HEK293 (cell line): ENCODE data around the gene COX20.
A peak's percentile ranks its signal among the peaks of the same experiment; 100 is the strongest.

Experiments used
- CTCF ChIA-PET: fragments of 350-600 bp; formaldehyde crosslinking; extraction: SDS; loops from one replicate; lab custom pipeline; 2021; ENCODE audit warnings: antibody characterized with exemption; lab: Yijun Ruan, JAX
- POLR2A ChIA-PET: fragments of 300-600 bp; formaldehyde crosslinking; extraction: SDS; loops from one replicate; lab custom pipeline; 2020; ENCODE audit warnings: antibody characterized with exemption, inconsistent platforms; lab: Yijun Ruan, JAX
- H3K27ac ChIP-seq: fragments of 200-500 bp; sonication (Bioruptor generic); 2 replicates; pipeline ENCODE4 v1.5.1; 2014; ENCODE audit warnings: low read depth, low read length, control low read depth, inconsistent platforms; ENCODE audit errors: extremely low read depth
- H3K36me3 ChIP-seq, 2 experiments: fragments of 200-500 bp in 1 of 2; sonication (Bioruptor generic) in 1 of 2; 1 replicate in 1 of 2; 2 replicates in 1 of 2; pipeline ENCODE4 v1.5.1; 2014 to 2017; ENCODE audit warnings: inconsistent platforms in 2 of 2, low read length in 2 of 2; ENCODE audit not compliant: control insufficient read depth in 2 of 2, insufficient read depth in 1 of 2
- H3K4me1 ChIP-seq: fragments of 200-500 bp; sonication (Bioruptor generic); 2 replicates; pipeline ENCODE4 v1.5.1; 2014; ENCODE audit warnings: mild to moderate bottlenecking, low read length, inconsistent platforms; ENCODE audit not compliant: control insufficient read depth, insufficient read depth
- H3K4me3 ChIP-seq: 2 replicates; pipeline ENCODE4 v1.5.1; 2011; ENCODE audit warnings: low read depth, mild to moderate bottlenecking, control low read depth, low read length, moderate library complexity
- H3K9me3 ChIP-seq: fragments of 200-500 bp; sonication (Bioruptor generic); 2 replicates; pipeline ENCODE4 v1.5.1; 2014; ENCODE audit warnings: low read depth, low read length, inconsistent platforms; ENCODE audit not compliant: control insufficient read depth, insufficient read depth
- BCL11B ChIP-seq: fragments of 450-650 bp; formaldehyde crosslinking; IDR thresholded peaks from 2 replicates; pipeline ENCODE4 v1.5.1; 2016; ENCODE audit warnings: low read depth, missing biosample characterization, missing genetic modification characterization
- EGR2 ChIP-seq: fragments of 450-650 bp; formaldehyde crosslinking; IDR thresholded peaks from 2 replicates; pipeline ENCODE4 v1.5.1; 2016; ENCODE audit warnings: low read depth, missing biosample characterization, missing genetic modification characterization
- OSR2 ChIP-seq: fragments of 450-650 bp; formaldehyde crosslinking; IDR thresholded peaks from 2 replicates; pipeline ENCODE4 v1.5.1; 2016; ENCODE audit warnings: missing biosample characterization, missing genetic modification characterization
- SCRT1 ChIP-seq: fragments of 450-650 bp; formaldehyde crosslinking; IDR thresholded peaks from 2 replicates; pipeline ENCODE4 v1.5.1; 2016; ENCODE audit warnings: missing biosample characterization, missing genetic modification characterization, borderline replicate concordance
- SCRT2 ChIP-seq: fragments of 450-650 bp; formaldehyde crosslinking; IDR thresholded peaks from 2 replicates; pipeline ENCODE4 v1.5.1; 2016; ENCODE audit warnings: missing biosample characterization, missing genetic modification characterization
- ZBTB1 ChIP-seq: fragments of 450-650 bp; formaldehyde crosslinking; IDR thresholded peaks from 2 replicates; pipeline ENCODE4 v1.5.1; 2016; ENCODE audit warnings: missing biosample characterization, missing genetic modification characterization
- ZFP41 ChIP-seq: fragments of 450-650 bp; formaldehyde crosslinking; IDR thresholded peaks from 2 replicates; pipeline ENCODE4 v1.5.1; 2016; ENCODE audit warnings: missing biosample characterization, missing genetic modification characterization, borderline replicate concordance
- ZIC2 ChIP-seq: fragments of 450-650 bp; formaldehyde crosslinking; IDR thresholded peaks from 2 replicates; pipeline ENCODE4 v1.5.1; 2016; ENCODE audit warnings: missing biosample characterization, missing genetic modification characterization
- ZNF2 ChIP-seq: fragments of 450-650 bp; formaldehyde crosslinking; IDR thresholded peaks from 2 replicates; pipeline ENCODE4 v1.5.1; 2016; ENCODE audit warnings: missing biosample characterization, missing genetic modification characterization
- ZNF24 ChIP-seq: fragments of 450-650 bp; formaldehyde crosslinking; IDR thresholded peaks from 2 replicates; pipeline ENCODE4 v1.5.1; 2016; ENCODE audit warnings: missing biosample characterization, missing genetic modification characterization
- ZNF302 ChIP-seq: fragments of 450-650 bp; formaldehyde crosslinking; IDR thresholded peaks from 2 replicates; pipeline ENCODE4 v1.5.1; 2016; ENCODE audit warnings: missing biosample characterization, missing genetic modification characterization, low read depth
- ZNF335 ChIP-seq: fragments of 450-650 bp; formaldehyde crosslinking; conservative IDR thresholded peaks from 2 replicates; pipeline ENCODE4 v1.5.1; 2016; ENCODE audit warnings: missing biosample characterization, missing genetic modification characterization
- ZNF423 ChIP-seq: fragments of 450-650 bp; formaldehyde crosslinking; IDR thresholded peaks from 2 replicates; pipeline ENCODE4 v1.5.1; 2016; ENCODE audit warnings: missing biosample characterization, missing genetic modification characterization
- ZNF433 ChIP-seq: fragments of 450-650 bp; formaldehyde crosslinking; IDR thresholded peaks from 2 replicates; pipeline ENCODE4 v1.5.1; 2016; ENCODE audit warnings: missing biosample characterization, missing genetic modification characterization, low read depth
- ZNF585B ChIP-seq: fragments of 450-650 bp; formaldehyde crosslinking; IDR thresholded peaks from 2 replicates; pipeline ENCODE4 v1.5.1; 2016; ENCODE audit warnings: missing biosample characterization, missing genetic modification characterization
- ZNF654 ChIP-seq: fragments of 450-650 bp; formaldehyde crosslinking; IDR thresholded peaks from 2 replicates; pipeline ENCODE4 v1.5.1; 2016; ENCODE audit warnings: low read depth, missing biosample characterization, missing genetic modification characterization
- ZNF660 ChIP-seq: fragments of 450-650 bp; IDR thresholded peaks from 2 replicates; pipeline ENCODE4 v1.5.1; 2018; ENCODE audit warnings: missing biosample characterization, mild to moderate bottlenecking, missing genetic modification characterization
- ZNF76 ChIP-seq: fragments of 450-650 bp; formaldehyde crosslinking; IDR thresholded peaks from 2 replicates; pipeline ENCODE4; 2016; ENCODE audit warnings: low read depth, missing biosample characterization, missing genetic modification characterization, borderline replicate concordance
- TF ChIP-seq, protein P1 (sequence below): fragments of 450-650 bp; formaldehyde crosslinking; IDR thresholded peaks from 2 replicates; pipeline ENCODE4 v1.5.1; 2017; ENCODE audit warnings: missing biosample characterization, missing genetic modification characterization
- TF ChIP-seq, protein P2 (sequence below): fragments of 450-650 bp; IDR thresholded peaks from 2 replicates; pipeline ENCODE4 v1.5.1; 2018; ENCODE audit warnings: missing biosample characterization, missing genetic modification characterization
- TF ChIP-seq, protein P3 (sequence below): fragments of 450-650 bp; formaldehyde crosslinking; IDR thresholded peaks from 2 replicates; pipeline ENCODE4 v1.5.1; 2016; ENCODE audit warnings: missing biosample characterization, missing genetic modification characterization

COX20 gene

DNA sequence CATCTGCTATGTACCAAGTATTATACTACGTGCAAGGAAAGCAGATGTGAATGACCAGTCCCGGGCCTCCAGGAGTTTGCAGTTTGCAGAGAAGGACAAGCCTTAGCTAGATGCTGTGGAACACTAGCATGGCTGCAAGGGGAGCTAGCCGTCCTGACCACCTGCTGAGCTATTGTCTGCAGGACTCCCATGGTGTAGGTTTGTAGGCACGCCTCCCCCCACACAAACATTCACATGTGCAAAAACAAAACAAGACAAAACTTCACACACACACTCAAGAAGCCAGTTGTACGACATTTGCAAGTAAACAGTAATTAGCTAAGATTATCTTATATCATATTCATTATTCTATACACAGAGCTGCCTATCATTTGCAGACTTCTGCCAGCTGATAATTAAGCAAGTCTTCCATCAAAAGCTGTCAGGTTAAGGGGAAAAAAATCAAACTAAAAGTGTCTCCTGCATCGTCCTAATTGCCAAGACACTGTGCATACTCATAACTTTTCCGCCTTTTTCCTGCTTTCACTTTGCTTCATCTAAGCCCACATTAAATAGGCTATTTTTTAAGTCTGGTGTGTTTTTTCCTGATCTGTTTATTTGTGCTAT lies 39.6 kb downstream of the COX20 start (continued):
- TF ChIP-seq SCRT1 (tag by site-specific recombination) (peak; percentile 44; the same call in 1 of the 2 replicates), ZNF24 (0 out of 2 replicates have a peak, but pooled peaks have one; percentile 32), ZNF423 (tag by site-specific recombination) (peak; percentile 58; the same call in 1 of the 2 replicates), OSR2 (tag by site-specific recombination) (0 out of 2 replicates have a peak, but pooled peaks have one; percentile 24), EGR2 (tag by site-specific recombination) (peak; percentile 43; the same call in 1 of the 2 replicates), ZIC2 (tag by site-specific recombination) (peak; percentile 82)
- TF ChIP-seq, protein P1, sequence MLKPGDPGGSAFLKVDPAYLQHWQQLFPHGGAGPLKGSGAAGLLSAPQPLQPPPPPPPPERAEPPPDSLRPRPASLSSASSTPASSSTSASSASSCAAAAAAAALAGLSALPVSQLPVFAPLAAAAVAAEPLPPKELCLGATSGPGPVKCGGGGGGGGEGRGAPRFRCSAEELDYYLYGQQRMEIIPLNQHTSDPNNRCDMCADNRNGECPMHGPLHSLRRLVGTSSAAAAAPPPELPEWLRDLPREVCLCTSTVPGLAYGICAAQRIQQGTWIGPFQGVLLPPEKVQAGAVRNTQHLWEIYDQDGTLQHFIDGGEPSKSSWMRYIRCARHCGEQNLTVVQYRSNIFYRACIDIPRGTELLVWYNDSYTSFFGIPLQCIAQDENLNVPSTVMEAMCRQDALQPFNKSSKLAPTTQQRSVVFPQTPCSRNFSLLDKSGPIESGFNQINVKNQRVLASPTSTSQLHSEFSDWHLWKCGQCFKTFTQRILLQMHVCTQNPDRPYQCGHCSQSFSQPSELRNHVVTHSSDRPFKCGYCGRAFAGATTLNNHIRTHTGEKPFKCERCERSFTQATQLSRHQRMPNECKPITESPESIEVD = peak; percentile 69; the same call in 1 of the 2 replicates

DNA sequence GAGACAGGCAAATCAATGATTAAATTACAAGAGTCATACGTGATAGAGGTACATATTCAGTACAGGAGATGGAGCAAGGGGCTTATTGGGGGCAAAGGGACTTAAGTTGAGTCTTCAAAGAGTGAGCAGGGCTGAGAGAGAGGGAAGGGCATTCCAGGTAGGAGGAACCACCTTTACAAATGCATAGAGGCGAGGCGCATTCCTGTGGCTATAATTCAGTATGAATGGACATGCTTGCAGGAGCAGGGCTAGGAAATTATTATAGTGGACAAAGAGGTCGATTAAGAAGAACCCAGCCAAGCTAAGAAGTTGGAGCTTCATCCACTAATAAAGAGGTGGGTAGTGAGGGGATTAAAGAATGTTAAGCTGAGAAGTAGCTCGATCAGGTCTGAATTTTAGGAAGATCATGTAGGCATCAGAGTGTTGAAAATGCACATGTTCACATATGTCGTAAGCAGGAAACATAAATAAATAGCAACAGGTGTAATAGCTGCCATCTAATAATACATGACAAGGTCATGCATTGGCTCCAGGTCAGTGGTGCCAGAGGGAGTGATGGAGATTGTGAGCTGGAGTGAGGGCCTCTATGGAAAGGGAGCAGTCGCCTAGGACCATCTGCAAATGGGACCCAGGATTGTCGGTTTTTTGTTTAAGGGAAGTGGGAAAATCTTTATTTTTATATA lies 40.9 kb downstream of the COX20 start:
- H3K9me3 ChIP-seq = no peaks in the 10 kb centered on the region
- no peaks in the 10 kb centered on the region for H3K36me3 ChIP-seq
- ChIA-PET POLR2A (no interaction called here), CTCF (interaction anchor here (0.6 to 1.0 kb wide), 3 partner anchors 12 to 166 kb away, joined by 3 to 4 read pairs (median 3); partner anchors contain the start of gene HNRNPU)
- no peak overlapping the region for H3K4me3 ChIP-seq
- peaks cover 11% of the 10 kb centered on the region for H3K4me1 ChIP-seq
- no peak overlapping the region for H3K27ac ChIP-seq
- TF ChIP-seq ZNF76 (tag by site-specific recombination) = no peak
- no peak for TF ChIP-seq ZNF335 (tag by site-specific recombination)
- peak; percentile 57; the same call in 1 of the 2 replicates for TF ChIP-seq SCRT1 (tag by site-specific recombination)
- peak; percentile 96 for TF ChIP-seq SCRT2 (tag by site-specific recombination)

DNA sequence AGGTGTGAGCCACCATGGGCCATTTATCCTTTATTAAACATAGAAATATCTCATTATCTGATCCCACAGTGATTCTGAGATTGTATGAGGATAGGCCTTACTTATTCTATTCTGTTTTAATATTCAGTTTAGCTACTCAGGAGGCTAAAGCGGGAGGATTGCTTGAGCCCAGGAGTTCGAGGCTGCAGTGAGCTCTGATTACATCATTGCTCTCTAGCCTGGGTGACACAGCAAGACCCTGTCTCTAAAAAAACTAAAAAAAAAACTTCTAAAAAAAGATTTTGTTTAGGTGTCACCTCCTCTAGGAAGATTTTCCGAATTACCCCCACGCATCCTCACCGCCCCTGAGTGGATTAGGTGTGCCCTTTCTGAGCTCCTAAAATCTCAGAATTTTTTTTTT lies 43.2 kb downstream of the COX20 start:
- Histone ChIP-seq H3K4me1 (peaks cover 11% of the 10 kb centered on the region), H3K36me3 (no peaks in the 10 kb centered on the region), H3K27ac (no peak overlapping the region), H3K4me3 (no peak overlapping the region), H3K9me3 (no peaks in the 10 kb centered on the region)
- POLR2A ChIA-PET = interaction anchor here (0.6 to 1.0 kb wide), 3 partner anchors 14 to 140 kb away, joined by 3 read pairs; partner anchors contain the start of gene HNRNPU
- TF ChIP-seq ZNF585B (tag by site-specific recombination) (no peak), BCL11B (tag by site-specific recombination) (no peak), ZNF433 (tag by site-specific recombination) (no peak), ZNF302 (tag by site-specific recombination) (no peak)
- CTCF ChIA-PET = interaction anchor here (0.6 kb wide), 1 partner anchor 655 kb away, joined by 3 read pairs; no protein-coding TSS in a partner anchor

DNA sequence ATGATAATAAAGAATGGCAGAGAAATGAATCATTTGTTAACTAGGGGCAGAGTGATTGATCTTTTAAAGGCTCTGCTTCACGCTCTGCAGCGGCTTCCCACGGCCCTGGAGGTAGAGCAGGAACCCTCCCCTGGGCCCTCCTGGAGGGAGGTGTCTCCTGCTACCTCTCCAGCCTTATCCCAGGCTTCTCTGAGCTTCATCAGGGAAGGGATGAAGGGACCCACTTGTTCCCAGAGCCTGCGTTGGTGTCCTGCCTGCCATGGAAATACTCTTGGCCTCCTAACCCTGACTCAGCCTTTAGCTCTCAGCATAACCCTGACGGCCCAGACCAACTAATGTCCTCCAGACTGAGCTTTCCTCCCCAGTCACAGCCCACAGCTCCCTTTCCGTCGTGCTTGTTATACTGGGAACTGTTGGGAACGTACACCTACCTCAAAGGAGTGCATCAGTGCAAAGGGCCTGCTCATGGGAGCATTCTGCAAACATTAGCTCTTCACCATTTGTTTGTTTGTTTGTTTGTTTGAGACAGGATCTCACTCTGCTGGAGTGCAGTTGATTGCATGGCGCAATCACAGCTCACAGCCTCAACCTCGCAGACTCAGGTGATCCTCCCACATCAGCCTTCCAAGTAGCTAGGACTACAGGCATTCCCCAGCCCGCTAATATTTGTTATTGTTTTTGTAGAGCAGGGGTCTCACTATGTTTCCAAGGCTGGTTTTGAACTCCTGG lies 46.3 kb downstream of the COX20 start:
- no peak overlapping the region for H3K4me3 ChIP-seq
- no peaks in the 10 kb centered on the region for H3K4me1 ChIP-seq
- ChIA-PET POLR2A (no interaction called here), CTCF (interaction anchor here (2.0 kb wide), 1 partner anchor 161 kb away, joined by 5 read pairs; no protein-coding TSS in a partner anchor)
- H3K36me3 ChIP-seq = no peaks in the 10 kb centered on the region
- H3K9me3 ChIP-seq = no peaks in the 10 kb centered on the region
- no peak overlapping the region for H3K27ac ChIP-seq
- no peak for TF ChIP-seq ZNF2 (tag by site-specific recombination)
- no peak for TF ChIP-seq ZNF660 (tag by site-specific recombination)
- TF ChIP-seq, protein P2, sequence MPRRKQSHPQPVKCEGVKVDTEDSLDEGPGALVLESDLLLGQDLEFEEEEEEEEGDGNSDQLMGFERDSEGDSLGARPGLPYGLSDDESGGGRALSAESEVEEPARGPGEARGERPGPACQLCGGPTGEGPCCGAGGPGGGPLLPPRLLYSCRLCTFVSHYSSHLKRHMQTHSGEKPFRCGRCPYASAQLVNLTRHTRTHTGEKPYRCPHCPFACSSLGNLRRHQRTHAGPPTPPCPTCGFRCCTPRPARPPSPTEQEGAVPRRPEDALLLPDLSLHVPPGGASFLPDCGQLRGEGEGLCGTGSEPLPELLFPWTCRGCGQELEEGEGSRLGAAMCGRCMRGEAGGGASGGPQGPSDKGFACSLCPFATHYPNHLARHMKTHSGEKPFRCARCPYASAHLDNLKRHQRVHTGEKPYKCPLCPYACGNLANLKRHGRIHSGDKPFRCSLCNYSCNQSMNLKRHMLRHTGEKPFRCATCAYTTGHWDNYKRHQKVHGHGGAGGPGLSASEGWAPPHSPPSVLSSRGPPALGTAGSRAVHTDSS (tag by site-specific recombination) = no peak
- no peak for TF ChIP-seq ZNF654 (tag by site-specific recombination)
- no peak for TF ChIP-seq ZBTB1
- TF ChIP-seq ZNF302 (tag by site-specific recombination) = no peak
- TF ChIP-seq, protein P3, sequence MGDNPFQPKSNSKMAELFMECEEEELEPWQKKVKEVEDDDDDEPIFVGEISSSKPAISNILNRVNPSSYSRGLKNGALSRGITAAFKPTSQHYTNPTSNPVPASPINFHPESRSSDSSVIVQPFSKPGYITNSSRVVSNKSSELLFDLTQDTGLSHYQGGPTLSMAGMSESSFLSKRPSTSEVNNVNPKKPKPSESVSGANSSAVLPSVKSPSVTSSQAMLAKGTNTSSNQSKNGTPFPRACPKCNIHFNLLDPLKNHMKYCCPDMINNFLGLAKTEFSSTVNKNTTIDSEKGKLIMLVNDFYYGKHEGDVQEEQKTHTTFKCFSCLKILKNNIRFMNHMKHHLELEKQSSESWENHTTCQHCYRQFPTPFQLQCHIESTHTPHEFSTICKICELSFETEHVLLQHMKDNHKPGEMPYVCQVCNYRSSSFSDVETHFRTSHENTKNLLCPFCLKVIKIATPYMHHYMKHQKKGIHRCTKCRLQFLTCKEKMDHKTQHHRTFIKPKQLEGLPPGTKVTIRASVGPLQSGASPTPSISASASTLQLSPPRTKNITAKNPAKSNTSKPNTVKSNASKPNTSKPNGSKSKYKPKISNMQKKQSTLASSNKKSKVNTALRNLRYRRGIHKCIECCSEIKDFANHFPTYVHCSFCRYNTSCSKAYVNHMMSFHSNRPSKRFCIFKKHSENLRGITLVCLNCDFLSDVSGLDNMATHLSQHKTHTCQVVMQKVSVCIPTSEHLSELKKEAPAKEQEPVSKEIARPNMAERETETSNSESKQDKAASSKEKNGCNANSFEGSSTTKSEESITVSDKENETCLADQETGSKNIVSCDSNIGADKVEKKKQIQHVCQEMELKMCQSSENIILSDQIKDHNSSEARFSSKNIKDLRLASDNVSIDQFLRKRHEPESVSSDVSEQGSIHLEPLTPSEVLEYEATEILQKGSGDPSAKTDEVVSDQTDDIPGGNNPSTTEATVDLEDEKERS = no peak
- TF ChIP-seq ZFP41 (tag by site-specific recombination) = no peak
